Dermis microvascular lymphatic vessel endothelial cell (primary cell): ENCODE results near the gene CANT1. TPM values are rescaled to one million over a fixed set of nuclear protein-coding genes. Genes with fewer than 3 reads are reported as not detected.
A peak's percentile ranks its signal among the peaks of the same experiment; 100 is the strongest.

Experiments used
- DNase-seq, 2 donors: peaks; one replicate each; pipeline versions ENCODE4 v3.0.0 to v3.0.0-alpha.2; 2010; ENCODE audit warnings: low read depth in 2 of 2
- total RNA-seq: library from RNA; depleted of rRNA; stranded (reverse); fragments of >200 nt; gene quantifications from 2 replicates; pipeline ENCODE4 v1.2.1, GENCODE V29; 2014

The CANT1 gene
- total RNA-seq, 1 donor from 2014 or later = 40.3 TPM

GRCh38 chr17:79008666-79009387 lies 737 bp downstream of the CANT1 start:
- DNase-seq = no peak

- DNase-seq = no peak
Measured at GRCh38 chr17:79007504-79008381, 1.8 kb downstream of the CANT1 start.

GRCh38 chr17:79006794-79007503 lies 2.6 kb downstream of the CANT1 start:
- no peak for DNase-seq

GRCh38 chr17:79006046-79006445 lies 3.5 kb downstream of the CANT1 start:
- DNase-seq = no peak

GRCh38 chr17:79005063-79005861 lies 4.3 kb downstream of the CANT1 start:
- peak in 1 of 2 donors; percentile 41 for DNase-seq

GRCh38 chr17:79003661-79004411 lies 5.7 kb downstream of the CANT1 start:
- no peak for DNase-seq

GRCh38 chr17:79002796-79003593 lies 6.6 kb downstream of the CANT1 start:
- DNase-seq = no peak

GRCh38 chr17:79002291-79002690 lies 7.3 kb downstream of the CANT1 start:
- DNase-seq = no peak

GRCh38 chr17:79001190-79002020 lies 8.2 kb downstream of the CANT1 start:
- no peak for DNase-seq

GRCh38 chr17:79000396-79001189 lies 9.0 kb downstream of the CANT1 start:
- DNase-seq = no peak

- DNase-seq = no peak
Measured at GRCh38 chr17:78999947-79000395, 9.6 kb downstream of the CANT1 start.

GRCh38 chr17:78999056-78999768 lies 10.4 kb downstream of the CANT1 start:
- DNase-seq = no peak

GRCh38 chr17:78998311-78999055 lies 11.1 kb downstream of the CANT1 start:
- peak in 1 of 2 donors; percentile 22 for DNase-seq

GRCh38 chr17:78997881-78998280 lies 11.7 kb downstream of the CANT1 start:
- no peak for DNase-seq

- no peak for DNase-seq
Measured at GRCh38 chr17:78997231-78997741, 12.3 kb downstream of the CANT1 start.

GRCh38 chr17:78996781-78997201 lies 12.8 kb downstream of the CANT1 start:
- no peak for DNase-seq
